A549 (cell line): ENCODE results near the gene SYT8. TPM values are rescaled to one million over a fixed set of nuclear protein-coding genes. Genes with fewer than 3 reads are reported as not detected.

Experiments used
- ATAC-seq, 2 experiments: fragments of 200-7000 bp in 1 of 2; fragments of >200 bp in 1 of 2; cut with Nextera tagmentation in 1 of 2; cut with Tn5 transposase in 1 of 2; 3 replicates each; pipeline versions ENCODE4 v1.8.0 to v1.9.1; 2018 to 2020; ENCODE audit warnings: mild to moderate bottlenecking in 1 of 2, moderate library complexity in 1 of 2
- CTCF ChIA-PET: fragments of 300-600 bp; sonication (Branson Sonifier 250); formaldehyde crosslinking; extraction: SDS; loops from one replicate; lab custom pipeline; 2021; ENCODE audit warnings: antibody characterized with exemption, inconsistent platforms; lab: Yijun Ruan, JAX
- POLR2A ChIA-PET: fragments of 350-600 bp; formaldehyde crosslinking; extraction: SDS; loops from one replicate; lab custom pipeline; 2021; ENCODE audit warnings: antibody characterized with exemption, inconsistent platforms; lab: Yijun Ruan, JAX
- DNase-seq, 2 experiments: peaks; one replicate each; pipeline versions ENCODE4 v3.0.0 to v3.0.0-alpha.2; 2011 to 2016; ENCODE audit warnings: low read depth in 1 of 2, low spot score in 1 of 2
- FAIRE-seq: peaks from 2 replicates; lab custom pipeline; 2011; peaks lifted over from hg19 to GRCh38; lab: Jason Lieb, UNC
- H3K27ac ChIP-seq, 2 experiments: fragments of >200 bp; sonication (Bioruptor Twin); formaldehyde crosslinking; 3 replicates each; pipeline ENCODE4 v1.5.1; 2016 to 2017
- H3K4me1 ChIP-seq: fragments of >200 bp; sonication (Bioruptor Twin); formaldehyde crosslinking; 3 replicates; pipeline ENCODE4 v1.6.1; 2016
- H3K4me2 ChIP-seq: fragments of >200 bp; sonication (Bioruptor Twin); formaldehyde crosslinking; 3 replicates; pipeline ENCODE4 v1.6.1; 2016
- H3K4me3 ChIP-seq: fragments of >200 bp; sonication (Bioruptor Twin); formaldehyde crosslinking; 3 replicates; pipeline ENCODE4 v1.5.1; 2016
- H3K9me3 ChIP-seq: fragments of >200 bp; sonication (Bioruptor Twin); formaldehyde crosslinking; 3 replicates; pipeline ENCODE4 v1.6.1; 2016
- CEBPB ChIP-seq, 2 experiments: fragments of >200 bp in 1 of 2; sonication (Bioruptor Twin) in 1 of 2; formaldehyde crosslinking in 1 of 2; IDR thresholded peaks; 2 replicates each; pipeline ENCODE4 v1.6.1; 2012 to 2016
- CHD2 ChIP-seq: fragments of 150-350 bp; IDR thresholded peaks from 2 replicates; pipeline ENCODE4 v1.6.1; 2014; ENCODE audit warnings: low read length; ENCODE audit not compliant: partially characterized antibody
- CHD4 ChIP-seq: fragments of 200-600 bp; sonication (generic); IDR thresholded peaks from 2 replicates; pipeline ENCODE4 v1.6.1; 2016; ENCODE audit warnings: antibody characterized with exemption, mild to moderate bottlenecking, borderline replicate concordance
- EHF ChIP-seq: fragments of 250-450 bp; sonication (Bioruptor Pico); IDR thresholded peaks from 2 replicates; pipeline ENCODE4 v1.5.0; 2020; ENCODE audit warnings: mild to moderate bottlenecking
- EHMT2 ChIP-seq: fragments of 200-600 bp; sonication (generic); IDR thresholded peaks from 2 replicates; pipeline ENCODE4 v1.6.1; 2016; ENCODE audit warnings: antibody characterized with exemption, low read depth, mild to moderate bottlenecking, moderate library complexity
- FOSL2 ChIP-seq, 2 experiments: fragments of 450-650 bp in 1 of 2; fragments of >200 bp in 1 of 2; sonication (Bioruptor Twin) in 1 of 2; formaldehyde crosslinking; IDR thresholded peaks; 2 replicates each; pipeline versions ENCODE4 v1.5.0 to v1.6.1; 2016 to 2020; ENCODE audit warnings: mild to moderate bottlenecking in 1 of 2, moderate library complexity in 1 of 2
- GATA3 ChIP-seq: IDR thresholded peaks from 2 replicates; pipeline ENCODE4 v1.6.1; 2012; ENCODE audit warnings: borderline replicate concordance
- HEYL ChIP-seq: fragments of 250-450 bp; sonication (Bioruptor Pico); IDR thresholded peaks from 2 replicates; pipeline ENCODE4 v1.8.0; 2021; ENCODE audit warnings: mild to moderate bottlenecking, moderate library complexity
- HMGXB4 ChIP-seq: fragments of 250-450 bp; sonication (Bioruptor Pico); IDR thresholded peaks from 2 replicates; pipeline ENCODE4 v1.5.0; 2021; ENCODE audit warnings: mild to moderate bottlenecking, moderate library complexity, borderline replicate concordance
- JUN ChIP-seq, 2 experiments: fragments of >200 bp; sonication (Bioruptor Twin); formaldehyde crosslinking; IDR thresholded peaks; 2 replicates in 1 of 2; 3 replicates in 1 of 2; pipeline ENCODE4 v1.6.1; 2016 to 2017
- MAX ChIP-seq: IDR thresholded peaks from 2 replicates; pipeline ENCODE4 v1.6.1; 2012
- MAZ ChIP-seq: fragments of 150-350 bp; IDR thresholded peaks from 2 replicates; pipeline ENCODE4 v1.6.1; 2014; ENCODE audit warnings: antibody characterized with exemption, low read depth, low read length, borderline replicate concordance
- NFE2L2 ChIP-seq: fragments of 150-350 bp; conservative IDR thresholded peaks from 2 replicates; pipeline ENCODE4 v1.6.1; 2014; ENCODE audit warnings: low read length
- NR3C1 ChIP-seq: fragments of >200 bp; sonication (Bioruptor Twin); formaldehyde crosslinking; IDR thresholded peaks from 3 replicates; pipeline ENCODE4 v1.6.1; 2017
- POLR2AphosphoS2 ChIP-seq: conservative IDR thresholded peaks from 2 replicates; pipeline ENCODE4 v1.6.1; 2012; ENCODE audit warnings: low read length, improper control_type of control experiment, inconsistent platforms
- RFX5 ChIP-seq: fragments of 450-650 bp; IDR thresholded peaks from 2 replicates; pipeline ENCODE4 v1.7.1; 2014; ENCODE audit warnings: antibody characterized with exemption, mild to moderate bottlenecking, moderate library complexity
- SMC3 ChIP-seq: fragments of >200 bp; sonication (Bioruptor Twin); formaldehyde crosslinking; IDR thresholded peaks from 3 replicates; pipeline ENCODE4 v1.6.1; 2018; ENCODE audit warnings: inconsistent platforms
- SREBF2 ChIP-seq: fragments of 450-650 bp; IDR thresholded peaks from 2 replicates; pipeline ENCODE4 v1.6.1; 2014; ENCODE audit warnings: mild to moderate bottlenecking, moderate library complexity
- TFCP2L1 ChIP-seq: fragments of 250-450 bp; sonication (Bioruptor Pico); IDR thresholded peaks from 2 replicates; pipeline ENCODE4 v1.5.0; 2021; ENCODE audit warnings: mild to moderate bottlenecking
- ZC3H11A ChIP-seq: fragments of 450-650 bp; IDR thresholded peaks from 2 replicates; pipeline ENCODE4 v1.6.1; 2014; ENCODE audit warnings: antibody characterized with exemption, mild to moderate bottlenecking
- ZFP36 ChIP-seq: fragments of 450-650 bp; IDR thresholded peaks from 2 replicates; pipeline ENCODE4 v1.6.1; 2014; ENCODE audit warnings: borderline replicate concordance; ENCODE audit not compliant: partially characterized antibody
- whole genome bisulfite sequencing: methylation state at CpG from one replicate; pipeline ENCODE4 v1.1.6; 2017; ENCODE audit errors: missing lambda C conversion rate; 5-methylcytosine and 5-hydroxymethylcytosine counted together
- polyA plus RNA-seq, 4 experiments: library from polyadenylated mRNA; depleted of rRNA in 3 of 4; stranded (reverse); fragments of >200 nt; fragmentation: RNase III in 1 of 4; extraction: RNeasy Plus Mini Kit Qiagen cat#74134 plus additional on column Dnase treatment in 1 of 4; gene quantifications; 2 replicates in 3 of 4; 3 replicates in 1 of 4; pipeline ENCODE4 v1.2.3, GENCODE V29; 2011 to 2017
- TF ChIP-seq, protein P1 (sequence below): fragments of 150-350 bp; IDR thresholded peaks from 2 replicates; pipeline ENCODE4 v1.6.1; 2014; ENCODE audit warnings: low read depth, mild to moderate bottlenecking, low read length
- TF ChIP-seq, protein P2 (sequence below): fragments of >200 bp; sonication (Bioruptor Twin); formaldehyde crosslinking; IDR thresholded peaks from 3 replicates; pipeline ENCODE4 v1.6.1; 2016

Gene SYT8
- polyA plus RNA-seq, 2 of the 4 experiments (the other 2 are of a cell fraction) = 0.25 TPM; not detected in 1

- no peak overlapping the region for H3K4me3 ChIP-seq
- FAIRE-seq = no peak
- peaks cover 11% of the 10 kb centered on the region for H3K4me1 ChIP-seq
- no peaks in the 10 kb centered on the region for H3K9me3 ChIP-seq
- CTCF ChIA-PET = interaction anchor here (0.8 to 4.3 kb wide), 10 partner anchors 8 to 312 kb away, joined by 3 to 45 read pairs (median 6); partner anchors contain the start of gene H19
- TF ChIP-seq ZFP36 = no peak
- TF ChIP-seq HEYL (CRISPR knock-in tag) = no peak
- TF ChIP-seq MAX = no peak
- no peak for TF ChIP-seq EHMT2
- no peak for TF ChIP-seq NR3C1
- TF ChIP-seq, protein P1, sequence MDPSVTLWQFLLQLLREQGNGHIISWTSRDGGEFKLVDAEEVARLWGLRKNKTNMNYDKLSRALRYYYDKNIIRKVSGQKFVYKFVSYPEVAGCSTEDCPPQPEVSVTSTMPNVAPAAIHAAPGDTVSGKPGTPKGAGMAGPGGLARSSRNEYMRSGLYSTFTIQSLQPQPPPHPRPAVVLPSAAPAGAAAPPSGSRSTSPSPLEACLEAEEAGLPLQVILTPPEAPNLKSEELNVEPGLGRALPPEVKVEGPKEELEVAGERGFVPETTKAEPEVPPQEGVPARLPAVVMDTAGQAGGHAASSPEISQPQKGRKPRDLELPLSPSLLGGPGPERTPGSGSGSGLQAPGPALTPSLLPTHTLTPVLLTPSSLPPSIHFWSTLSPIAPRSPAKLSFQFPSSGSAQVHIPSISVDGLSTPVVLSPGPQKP = no peak
- no peak for TF ChIP-seq EHF (CRISPR knock-in tag)
- no peak for TF ChIP-seq RFX5
- TF ChIP-seq CEBPB (IDR thresholded peaks at IDR 0.05) = no peak
- TF ChIP-seq POLR2AphosphoS2 = no peak
- no peak for TF ChIP-seq SMC3
- TF ChIP-seq TFCP2L1 (CRISPR knock-in tag) = no peak
- TF ChIP-seq NFE2L2 = no peak
- no peak for TF ChIP-seq CHD4
- no peak for TF ChIP-seq ZC3H11A
- TF ChIP-seq SREBF2 = no peak
- no peak for TF ChIP-seq FOSL2 (IDR thresholded peaks at IDR 0.05)
- TF ChIP-seq FOSL2 (CRISPR knock-in tag; IDR thresholded peaks at IDR 0.05) = no peak
- TF ChIP-seq CHD2 = no peak
- POLR2A ChIA-PET = no interaction called here
- 0 out of 6 replicates have a peak overlapping the region, but pooled peaks of 1 of the 2 experiments have one; percentile 16 for H3K27ac ChIP-seq
- ATAC-seq = no peak
- 75% methylated on average over 12 of the region's 26 CpGs for WGBS
- no peak overlapping the region for H3K4me2 ChIP-seq
- no peak for DNase-seq
These were observed 5.4 kb downstream of the SYT8 start for GRCh38 chr11:1839924-1840779.

DNA sequence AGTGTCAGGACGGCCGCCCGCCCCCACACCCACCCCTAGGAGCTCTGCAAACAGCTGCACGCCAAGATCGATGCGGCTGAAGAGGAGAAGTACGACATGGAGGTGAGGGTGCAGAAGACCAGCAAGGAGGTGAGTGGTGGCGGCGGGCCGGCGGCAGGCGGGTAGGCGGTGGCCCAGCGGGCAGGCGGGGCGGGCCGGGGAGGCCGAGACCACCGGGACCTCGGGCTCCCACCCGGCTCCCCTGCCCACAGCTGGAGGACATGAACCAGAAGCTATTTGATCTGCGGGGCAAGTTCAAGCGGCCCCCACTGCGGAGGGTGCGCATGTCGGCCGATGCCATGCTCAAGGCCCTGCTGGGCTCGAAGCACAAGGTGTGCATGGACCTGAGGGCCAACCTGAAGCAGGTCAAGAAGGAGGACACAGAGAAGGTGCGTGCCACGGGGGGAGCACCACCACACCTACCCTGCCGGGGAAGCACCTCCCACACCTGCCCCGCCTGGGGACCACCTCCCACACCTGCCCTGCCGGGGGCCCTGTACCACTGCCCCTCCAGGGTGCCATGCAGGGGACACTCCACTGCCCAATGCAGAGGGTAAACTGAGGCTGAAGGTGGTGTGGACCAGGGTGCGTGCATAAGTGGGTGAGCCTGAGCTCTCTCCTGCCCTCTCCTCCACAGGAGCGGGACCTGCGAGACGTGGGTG is 6.1 kb downstream of the SYT8 start:
- no peak for FAIRE-seq
- peaks cover 11% of the 10 kb centered on the region for H3K4me1 ChIP-seq
- H3K4me2 ChIP-seq = no peak overlapping the region
- DNase-seq = no peak
- ChIA-PET POLR2A (no interaction called here), CTCF (interaction anchor here (0.7 to 4.3 kb wide), 12 partner anchors 9 to 316 kb away, joined by 3 to 45 read pairs (median 5); partner anchors contain the start of gene H19)
- TF ChIP-seq MAZ = no peak
- no peak for TF ChIP-seq JUN (IDR thresholded peaks at IDR 0.05)
- no peak for TF ChIP-seq NR3C1
- TF ChIP-seq, protein P2, sequence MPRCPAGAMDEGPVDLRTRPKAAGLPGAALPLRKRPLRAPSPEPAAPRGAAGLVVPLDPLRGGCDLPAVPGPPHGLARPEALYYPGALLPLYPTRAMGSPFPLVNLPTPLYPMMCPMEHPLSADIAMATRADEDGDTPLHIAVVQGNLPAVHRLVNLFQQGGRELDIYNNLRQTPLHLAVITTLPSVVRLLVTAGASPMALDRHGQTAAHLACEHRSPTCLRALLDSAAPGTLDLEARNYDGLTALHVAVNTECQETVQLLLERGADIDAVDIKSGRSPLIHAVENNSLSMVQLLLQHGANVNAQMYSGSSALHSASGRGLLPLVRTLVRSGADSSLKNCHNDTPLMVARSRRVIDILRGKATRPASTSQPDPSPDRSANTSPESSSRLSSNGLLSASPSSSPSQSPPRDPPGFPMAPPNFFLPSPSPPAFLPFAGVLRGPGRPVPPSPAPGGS = no peak
- TF ChIP-seq HMGXB4 (CRISPR knock-in tag) = no peak
- no peak for TF ChIP-seq GATA3
- WGBS = 70% methylated on average over 25 of the region's 37 CpGs
- H3K4me3 ChIP-seq = no peak overlapping the region
- ATAC-seq = no peak
- H3K27ac ChIP-seq = no peak overlapping the region
- H3K9me3 ChIP-seq = no peaks in the 10 kb centered on the region
